GM12878 (cell line): ENCODE data around the gene CD209.

Experiments used
- E2F4 ChIP-seq: IDR thresholded peaks from 2 replicates; pipeline ENCODE4 v1.6.1; 2012; ENCODE audit warnings: low read depth, low read length, improper control_type of control experiment
- NFIC ChIP-seq: IDR thresholded peaks from 2 replicates; pipeline ENCODE4 v1.6.1; 2012; ENCODE audit warnings: low read depth, mild to moderate bottlenecking, inconsistent platforms, low read length, moderate library complexity
- TARDBP ChIP-seq: IDR thresholded peaks from 2 replicates; pipeline ENCODE4 v1.6.1; 2016; ENCODE audit warnings: borderline replicate concordance

GRCh38 chr19:7729211-7729610, 18.1 kb downstream of the CD209 start:
- TF ChIP-seq E2F4 (no peak), TARDBP (no peak), NFIC (no peak)
